DOHH2 (cell line): Measurements from ENCODE around the gene COL8A1.

Experiments used
- EZH2phosphoT487 ChIP-seq: fragments of 200-600 bp; sonication (generic); IDR thresholded peaks from 2 replicates; pipeline ENCODE4 v1.6.1; 2017; ENCODE audit warnings: borderline replicate concordance, mild to moderate bottlenecking, antibody characterized with exemption, low read length, moderate library complexity, mixed read lengths
- TF ChIP-seq, protein P1 (sequence below): fragments of 200-600 bp; sonication (generic); IDR thresholded peaks from one replicate; pipeline ENCODE4 v1.5.1; 2014; ENCODE audit warnings: antibody characterized with exemption, mild to moderate bottlenecking, low read depth, low read length; ENCODE audit not compliant: poor library complexity, severe bottlenecking

DNA sequence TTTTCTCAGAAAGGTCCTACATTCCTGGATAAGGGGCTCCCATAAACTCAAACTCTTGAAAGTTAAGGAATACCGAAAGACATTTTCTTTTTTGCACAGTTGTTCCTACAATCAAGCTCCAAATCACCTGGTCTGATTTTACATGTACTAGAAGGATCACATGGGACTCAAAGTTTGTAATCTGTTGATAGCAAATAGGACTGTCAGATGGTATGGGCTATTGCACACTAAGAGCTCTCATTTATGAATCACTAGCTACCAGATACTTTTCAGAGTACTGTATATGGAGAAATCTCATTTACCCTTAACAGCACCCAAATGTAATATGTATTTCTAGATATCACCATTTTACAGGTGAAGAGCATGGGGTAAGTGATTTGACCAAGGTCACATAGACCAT is 129.7 kb downstream of the COL8A1 start:
- TF ChIP-seq, protein P1, sequence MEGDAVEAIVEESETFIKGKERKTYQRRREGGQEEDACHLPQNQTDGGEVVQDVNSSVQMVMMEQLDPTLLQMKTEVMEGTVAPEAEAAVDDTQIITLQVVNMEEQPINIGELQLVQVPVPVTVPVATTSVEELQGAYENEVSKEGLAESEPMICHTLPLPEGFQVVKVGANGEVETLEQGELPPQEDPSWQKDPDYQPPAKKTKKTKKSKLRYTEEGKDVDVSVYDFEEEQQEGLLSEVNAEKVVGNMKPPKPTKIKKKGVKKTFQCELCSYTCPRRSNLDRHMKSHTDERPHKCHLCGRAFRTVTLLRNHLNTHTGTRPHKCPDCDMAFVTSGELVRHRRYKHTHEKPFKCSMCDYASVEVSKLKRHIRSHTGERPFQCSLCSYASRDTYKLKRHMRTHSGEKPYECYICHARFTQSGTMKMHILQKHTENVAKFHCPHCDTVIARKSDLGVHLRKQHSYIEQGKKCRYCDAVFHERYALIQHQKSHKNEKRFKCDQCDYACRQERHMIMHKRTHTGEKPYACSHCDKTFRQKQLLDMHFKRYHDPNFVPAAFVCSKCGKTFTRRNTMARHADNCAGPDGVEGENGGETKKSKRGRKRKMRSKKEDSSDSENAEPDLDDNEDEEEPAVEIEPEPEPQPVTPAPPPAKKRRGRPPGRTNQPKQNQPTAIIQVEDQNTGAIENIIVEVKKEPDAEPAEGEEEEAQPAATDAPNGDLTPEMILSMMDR, result no peak
- no peak for TF ChIP-seq EZH2phosphoT487
